Measurements from ENCODE around the gene FAM78B. TPM values are rescaled to one million over a fixed set of nuclear protein-coding genes. Genes with fewer than 3 reads are reported as not detected.

The FAM78B gene
- polyA plus RNA-seq, 3 donors: not detected

DNA sequence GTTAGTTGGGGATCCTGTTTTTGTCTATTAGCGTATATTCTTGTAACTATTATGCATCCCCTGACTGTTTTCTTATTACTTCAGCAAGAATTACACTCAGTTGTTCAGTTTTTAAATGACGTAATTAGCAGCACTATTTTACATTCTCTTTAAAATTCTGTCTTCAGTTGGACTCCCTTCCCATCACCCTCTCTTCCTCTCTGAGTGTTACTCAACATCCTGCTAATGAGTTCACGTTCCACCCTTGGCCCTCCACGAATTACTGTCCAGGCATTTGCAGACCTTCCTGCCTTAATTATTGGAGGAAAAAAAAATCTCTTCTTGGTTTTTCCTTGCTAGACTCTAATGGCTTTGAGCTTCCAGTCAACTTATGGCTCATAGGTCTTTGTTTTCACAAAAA is 23.6 kb upstream of the FAM78B start:
- no peaks in the 10 kb centered on the region for H3K4me1 ChIP-seq (ENCODE audit: control insufficient read depth in 1 of 2, insufficient read depth in 2 of 2, low read length in 2 of 2)
- H3K9ac ChIP-seq (ENCODE audit: insufficient read depth, low read length, poor library complexity, severe bottlenecking): no peak overlapping the region
- peaks cover 0 to 4% (median 0%) of the 10 kb centered on the region in 7 donors for H3K9me3 Mint-ChIP-seq
- H3K27ac Mint-ChIP-seq: no peak overlapping the region
- no peak for DNase-seq
- no peaks in the 10 kb centered on the region for H3K79me2 ChIP-seq (ENCODE audit: insufficient read depth, low read length)
- no peak overlapping the region for H3K4me3 ChIP-seq (replicated peaks in 1 of 3; ENCODE audit: low read depth in 2 of 3, low read length in 3 of 3)
- no peaks in the 10 kb centered on the region for H3K36me3 Mint-ChIP-seq
- intact Hi-C loops (cut with micrococcal nuclease): no loop called here
- no peaks in the 10 kb centered on the region for H3K9me3 ChIP-seq (replicated peaks in 1 of 2; ENCODE audit: control insufficient read depth in 1 of 2, insufficient read depth in 1 of 2, low read length in 2 of 2)
- no peaks in the 10 kb centered on the region for H3K4me1 Mint-ChIP-seq
- no peaks in the 10 kb centered on the region for H4K20me1 ChIP-seq (ENCODE audit: insufficient read depth, low read length)
- WGBS (ENCODE audit: insufficient coverage): 83% methylated on average over 1 of the region's 4 CpGs
- no peaks in the 10 kb centered on the region for H3K36me3 ChIP-seq (replicated peaks in 1 of 2; ENCODE audit: control insufficient read depth in 1 of 2, insufficient read depth in 2 of 2, low read length in 2 of 2)
- H3K27me3 Mint-ChIP-seq (ENCODE audit: low read depth in 3 of 3): no peaks in the 10 kb centered on the region
- no peaks in the 10 kb centered on the region for H3K27me3 ChIP-seq (ENCODE audit: control insufficient read depth in 2 of 2, insufficient read depth in 2 of 2, low read length in 2 of 2)
- TF ChIP-seq, protein P1, sequence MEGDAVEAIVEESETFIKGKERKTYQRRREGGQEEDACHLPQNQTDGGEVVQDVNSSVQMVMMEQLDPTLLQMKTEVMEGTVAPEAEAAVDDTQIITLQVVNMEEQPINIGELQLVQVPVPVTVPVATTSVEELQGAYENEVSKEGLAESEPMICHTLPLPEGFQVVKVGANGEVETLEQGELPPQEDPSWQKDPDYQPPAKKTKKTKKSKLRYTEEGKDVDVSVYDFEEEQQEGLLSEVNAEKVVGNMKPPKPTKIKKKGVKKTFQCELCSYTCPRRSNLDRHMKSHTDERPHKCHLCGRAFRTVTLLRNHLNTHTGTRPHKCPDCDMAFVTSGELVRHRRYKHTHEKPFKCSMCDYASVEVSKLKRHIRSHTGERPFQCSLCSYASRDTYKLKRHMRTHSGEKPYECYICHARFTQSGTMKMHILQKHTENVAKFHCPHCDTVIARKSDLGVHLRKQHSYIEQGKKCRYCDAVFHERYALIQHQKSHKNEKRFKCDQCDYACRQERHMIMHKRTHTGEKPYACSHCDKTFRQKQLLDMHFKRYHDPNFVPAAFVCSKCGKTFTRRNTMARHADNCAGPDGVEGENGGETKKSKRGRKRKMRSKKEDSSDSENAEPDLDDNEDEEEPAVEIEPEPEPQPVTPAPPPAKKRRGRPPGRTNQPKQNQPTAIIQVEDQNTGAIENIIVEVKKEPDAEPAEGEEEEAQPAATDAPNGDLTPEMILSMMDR (IDR thresholded peaks at IDR 0.05): no peak
- no peak overlapping the region for H3K4me3 Mint-ChIP-seq
- no peak overlapping the region for H3K27ac ChIP-seq (ENCODE audit: low read depth in 1 of 2, low read length in 2 of 2)
- H2AFZ ChIP-seq (ENCODE audit: insufficient read depth, low read depth, low read length, poor library complexity, severe bottlenecking): no peak overlapping the region
- no peak overlapping the region for H3K4me2 ChIP-seq (replicated peaks; ENCODE audit: extremely low read depth, low read length, poor library complexity, severe bottlenecking)

DNA sequence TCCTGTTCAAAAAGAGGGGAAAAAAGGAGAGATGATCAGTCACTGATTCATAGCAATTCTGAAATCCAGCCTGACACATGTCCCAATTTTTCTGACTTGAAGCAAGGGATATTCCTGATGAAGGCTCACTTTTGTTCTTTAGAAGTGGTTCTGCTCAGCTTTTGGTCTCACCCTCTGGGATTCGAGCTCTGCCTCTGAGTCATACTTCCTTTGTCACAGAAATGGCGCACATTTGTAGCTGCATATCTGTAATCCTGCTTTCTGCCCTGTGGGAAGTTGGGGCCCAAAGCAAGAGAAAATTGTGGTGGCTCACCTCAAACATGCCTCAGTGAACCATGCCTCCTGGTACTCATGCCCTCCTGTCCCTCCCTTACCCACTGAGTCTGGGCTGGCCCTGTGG is 22.3 kb upstream of the FAM78B start:
- Mint-ChIP-seq H3K9me3 (peaks cover 0 to 4% (median 0%) of the 10 kb centered on the region in 7 donors), H3K4me3 (no peak overlapping the region), H3K36me3 (no peaks in the 10 kb centered on the region), H3K27me3 (ENCODE audit: low read depth in 3 of 3) (no peaks in the 10 kb centered on the region), H3K27ac (no peak overlapping the region), H3K4me1 (no peaks in the 10 kb centered on the region)
- Histone ChIP-seq H3K9me3 (replicated peaks in 1 of 2; ENCODE audit: control insufficient read depth in 1 of 2, insufficient read depth in 1 of 2, low read length in 2 of 2) (no peaks in the 10 kb centered on the region), H3K79me2 (ENCODE audit: insufficient read depth, low read length) (no peaks in the 10 kb centered on the region), H3K9ac (ENCODE audit: insufficient read depth, low read length, poor library complexity, severe bottlenecking) (no peak overlapping the region), H3K36me3 (replicated peaks in 1 of 2; ENCODE audit: control insufficient read depth in 1 of 2, insufficient read depth in 2 of 2, low read length in 2 of 2) (no peaks in the 10 kb centered on the region), H3K4me1 (ENCODE audit: control insufficient read depth in 1 of 2, insufficient read depth in 2 of 2, low read length in 2 of 2) (no peaks in the 10 kb centered on the region), H4K20me1 (ENCODE audit: insufficient read depth, low read length) (no peaks in the 10 kb centered on the region), H3K4me2 (replicated peaks; ENCODE audit: extremely low read depth, low read length, poor library complexity, severe bottlenecking) (no peak overlapping the region), H3K4me3 (replicated peaks in 1 of 3; ENCODE audit: low read depth in 2 of 3, low read length in 3 of 3) (no peak overlapping the region), H2AFZ (ENCODE audit: insufficient read depth, low read depth, low read length, poor library complexity, severe bottlenecking) (no peak overlapping the region), H3K27ac (ENCODE audit: low read depth in 1 of 2, low read length in 2 of 2) (no peak overlapping the region), H3K27me3 (ENCODE audit: control insufficient read depth in 2 of 2, insufficient read depth in 2 of 2, low read length in 2 of 2) (no peaks in the 10 kb centered on the region)
- no peak for DNase-seq
- intact Hi-C loops (cut with micrococcal nuclease): no loop called here
- WGBS (ENCODE audit: insufficient coverage): 83% methylated on average over 1 of the region's 2 CpGs
- TF ChIP-seq, protein P1 (IDR thresholded peaks at IDR 0.05): no peak
